GM21526 (cell line): ENCODE measurements around the gene HERC2.
A peak's percentile ranks its signal among the peaks of the same experiment; 100 is the strongest.
"Not testable (repeated sequence)": the region's sequence is repeated elsewhere in the genome, so short reads cannot be mapped to it uniquely, and the experiment has no call there.

Experiments used
- ATAC-seq: cut with Tn5 transposase; IDR thresholded peaks from one replicate; pipeline ENCODE4 v1.9.1; 2021; ENCODE audit warnings: moderate library complexity; ENCODE audit not compliant: unreplicated experiment, low FRiP score

The HERC2 gene

DNA sequence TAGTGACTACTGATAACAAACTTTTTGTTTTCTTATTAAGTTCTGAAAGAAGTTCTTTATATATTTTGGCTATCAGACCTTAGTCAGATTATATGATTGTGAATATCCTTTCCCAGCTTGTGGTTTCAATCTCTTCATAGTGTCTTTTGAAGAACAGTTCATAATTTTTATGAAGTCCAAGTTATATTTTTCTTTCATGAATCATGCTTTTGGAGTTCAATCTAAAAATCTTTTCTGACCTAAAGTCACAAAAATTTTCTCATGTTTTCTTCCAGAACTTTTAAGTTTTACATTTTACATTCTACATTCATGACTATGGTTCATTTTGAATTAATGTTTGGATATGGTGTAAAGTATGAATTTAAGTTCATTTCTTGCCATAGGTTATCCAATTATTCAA lies 188.7 kb downstream of the HERC2 start:
- ATAC-seq, result no peak

DNA sequence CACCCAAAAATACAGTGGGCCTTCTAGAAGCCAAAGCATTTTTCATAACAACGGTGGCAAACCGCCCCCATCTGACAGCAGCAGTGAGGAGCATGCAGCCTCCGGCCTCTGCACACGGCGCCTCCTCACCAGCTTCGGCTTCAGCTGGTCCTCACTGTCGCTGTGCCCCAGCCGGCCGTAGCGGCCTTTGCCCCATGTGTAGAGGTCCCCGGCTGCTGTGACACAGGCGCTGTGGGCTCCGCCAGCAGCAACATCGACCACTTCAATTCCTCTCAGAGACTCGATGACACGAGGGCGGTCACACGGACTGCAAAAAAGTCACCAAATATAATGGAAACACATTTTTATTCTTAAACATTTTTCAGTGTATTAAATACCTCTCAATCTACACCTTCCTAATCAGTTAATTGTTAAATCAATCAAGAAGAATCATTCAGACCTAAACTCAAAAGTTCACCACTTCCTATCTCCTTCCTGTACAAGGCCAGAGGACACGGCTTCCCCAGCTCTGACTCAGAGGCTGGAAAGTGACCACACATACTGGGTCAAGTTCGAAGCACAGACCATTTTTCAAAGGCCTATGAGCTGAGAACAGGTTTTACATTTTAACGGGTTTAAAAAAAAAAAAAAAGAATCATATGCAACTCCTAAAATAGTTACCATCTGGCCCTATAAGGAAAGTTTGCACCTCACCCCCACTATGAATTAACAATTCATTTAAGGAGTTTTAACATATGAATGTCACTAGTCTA lies 189.3 kb downstream of the HERC2 start:
- no peak for ATAC-seq

DNA sequence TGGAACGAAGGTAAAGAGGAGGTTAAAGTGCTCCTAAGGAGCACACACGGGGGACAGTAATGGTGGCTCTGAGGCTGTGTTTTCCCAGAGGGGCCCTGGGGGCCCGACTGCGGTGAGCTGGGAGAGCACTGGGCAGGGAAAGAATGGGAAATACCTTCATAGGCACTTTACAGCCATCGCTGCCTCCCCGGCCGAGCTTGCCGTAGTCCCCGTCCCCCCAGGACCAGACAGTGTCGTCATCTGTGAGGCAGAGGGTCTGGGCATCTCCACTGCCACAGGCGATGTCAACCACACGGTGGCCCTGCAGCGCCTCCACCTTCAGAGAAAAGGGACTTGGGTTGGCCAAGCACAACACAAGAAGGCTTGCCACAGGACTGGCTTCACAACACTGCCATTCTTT lies 190.0 kb downstream of the HERC2 start:
- no peak for ATAC-seq

DNA sequence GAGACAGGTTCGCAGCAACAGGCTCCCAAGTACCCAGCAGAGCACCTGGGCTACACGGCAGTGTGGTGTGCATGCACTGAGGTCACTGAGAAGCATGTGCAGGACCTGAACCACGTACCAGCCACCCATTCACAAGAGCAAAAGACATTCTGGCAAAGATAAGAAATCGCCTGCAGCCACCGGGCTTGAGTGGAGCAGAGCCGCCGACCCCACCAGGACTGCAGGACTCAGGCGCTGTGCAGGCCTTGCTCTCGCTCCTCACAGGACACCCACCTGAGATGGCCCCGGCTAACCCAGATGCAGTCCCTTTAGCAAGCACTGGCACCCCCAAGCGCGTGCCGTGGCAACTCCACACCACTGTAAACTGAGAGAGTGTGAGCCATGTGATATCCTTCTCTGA lies 190.6 kb downstream of the HERC2 start:
- no peak for ATAC-seq

DNA sequence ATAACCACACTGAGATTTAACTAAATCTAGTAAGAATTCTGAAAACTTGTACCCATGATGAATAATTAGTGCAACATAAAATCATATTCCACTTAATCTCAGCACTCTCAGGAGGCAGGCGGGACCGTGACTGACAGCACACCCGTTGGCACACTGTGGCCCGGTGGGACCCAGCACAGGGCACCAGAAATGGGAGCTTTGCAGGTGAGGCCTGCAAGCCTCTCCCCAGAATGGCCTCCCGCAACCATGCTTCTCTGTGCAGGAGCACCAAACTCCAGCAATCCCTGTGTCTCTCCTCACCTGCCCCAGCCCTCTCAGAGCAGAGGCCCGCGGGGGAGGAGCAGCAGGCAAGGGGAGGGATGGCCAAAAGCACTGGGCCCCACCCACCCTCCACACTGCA lies 191.3 kb downstream of the HERC2 start:
- no peak for ATAC-seq

DNA sequence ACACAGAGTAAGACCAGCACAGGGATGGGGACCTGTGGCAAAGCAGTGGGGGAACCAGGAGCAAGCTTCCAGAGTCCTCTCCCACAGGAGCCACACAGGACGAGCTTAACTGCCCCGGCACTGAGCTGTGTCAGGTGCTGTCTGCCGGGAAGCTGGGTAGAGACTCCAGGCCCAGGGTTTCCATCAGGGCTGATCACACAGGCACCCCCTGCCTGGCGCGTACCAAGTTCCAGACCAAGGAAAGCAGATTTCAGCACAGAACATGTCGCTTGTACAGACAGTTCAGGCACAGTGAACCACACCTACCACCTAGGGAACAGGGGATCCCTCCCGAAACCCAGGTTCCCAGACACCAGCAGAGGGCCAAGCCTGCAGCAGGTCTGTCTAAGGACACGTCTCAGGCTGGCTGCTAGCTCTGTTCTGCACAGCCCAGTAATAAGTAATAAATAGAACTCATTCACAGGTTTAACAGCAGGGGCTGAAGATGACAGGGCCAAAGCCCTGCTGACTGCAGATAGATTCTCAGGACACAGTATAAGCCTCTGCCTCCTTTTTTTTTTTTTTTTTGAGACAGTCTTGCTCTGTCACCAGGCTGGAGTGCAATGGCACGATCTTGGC lies 192.6 kb downstream of the HERC2 start:
- no peak for ATAC-seq

DNA sequence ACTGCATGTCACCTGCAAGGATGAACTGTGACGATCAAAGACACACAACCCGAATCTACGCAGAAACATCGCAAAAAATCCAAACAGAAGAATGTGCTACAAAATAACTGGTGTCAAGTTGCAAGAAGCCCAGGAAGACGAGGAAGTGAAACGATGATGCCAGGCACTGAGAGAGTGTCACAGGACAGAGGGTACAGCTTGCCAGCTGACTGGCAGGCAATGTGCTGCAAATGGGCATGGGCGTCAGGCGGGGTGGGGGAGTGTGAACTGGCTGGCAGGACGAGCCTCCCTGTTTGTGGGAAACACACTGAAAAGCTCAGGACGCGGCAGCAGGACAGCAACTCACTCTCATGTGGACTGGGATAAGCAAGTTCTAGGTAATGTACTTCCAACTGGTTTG lies 193.9 kb downstream of the HERC2 start:
- no peak for ATAC-seq

DNA sequence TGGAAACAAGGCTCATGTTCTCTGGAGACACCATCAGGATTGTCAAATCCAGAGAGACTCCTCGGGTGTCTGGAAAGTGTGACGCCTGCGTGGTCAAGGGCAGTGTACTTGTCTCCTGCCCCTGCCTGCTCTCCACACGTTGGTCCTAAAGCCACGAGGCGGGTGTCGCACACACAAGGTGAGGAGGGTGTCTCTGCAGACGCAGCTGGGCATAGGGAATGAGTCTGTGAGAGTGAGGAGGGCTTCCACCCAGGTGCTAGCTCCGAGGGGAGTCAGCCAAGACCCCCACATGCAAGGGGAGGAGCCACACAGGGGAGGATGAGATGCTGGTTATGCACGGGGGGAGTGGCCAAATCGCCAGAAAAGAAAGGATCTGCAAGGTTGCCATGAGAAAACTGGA lies 194.9 kb downstream of the HERC2 start:
- ATAC-seq, result no peak

DNA sequence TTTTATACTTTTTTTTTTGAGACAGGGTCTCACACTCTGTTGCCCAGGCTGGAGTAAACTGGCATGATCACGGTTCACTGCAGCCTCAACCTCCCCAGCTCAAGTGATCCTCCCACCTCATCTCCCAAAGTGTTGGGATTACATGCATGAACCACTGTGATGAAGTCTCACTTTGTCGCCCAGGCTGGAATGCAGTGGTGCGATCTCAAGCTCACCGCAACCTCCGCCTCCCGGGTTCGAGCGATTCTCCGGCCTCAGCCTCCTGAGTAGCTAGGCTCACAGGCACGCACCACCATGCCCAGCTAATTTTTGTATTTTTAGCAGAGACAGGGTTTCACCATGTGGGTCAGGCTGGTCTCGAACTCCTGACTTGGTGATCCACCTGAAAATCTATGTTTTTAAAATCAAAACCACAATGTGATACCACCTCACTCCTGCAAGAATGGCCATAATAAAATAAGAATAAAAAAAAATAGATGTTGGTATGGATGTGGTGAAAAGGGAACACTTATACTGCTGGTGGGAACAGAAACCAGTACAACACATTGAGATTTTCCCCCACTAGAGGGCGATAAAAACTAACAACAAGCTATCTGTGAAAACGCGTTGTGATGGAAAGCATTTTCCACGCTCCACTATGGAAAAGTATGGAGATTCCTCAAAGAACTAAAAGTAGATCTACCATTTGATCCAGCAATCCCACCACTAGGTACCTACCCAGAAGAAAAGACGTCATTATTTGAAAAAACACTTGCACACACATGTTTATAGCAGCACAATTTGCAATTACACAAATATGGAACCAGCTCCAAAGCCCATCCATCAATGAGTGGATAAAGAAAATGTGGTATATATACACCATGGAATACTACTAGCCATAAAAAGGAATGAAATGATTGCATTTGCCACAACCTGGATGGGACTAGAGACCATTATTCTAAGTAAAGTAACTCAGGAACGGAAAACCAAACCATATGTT lies 196.0 kb downstream of the HERC2 start:
- no peak for ATAC-seq

DNA sequence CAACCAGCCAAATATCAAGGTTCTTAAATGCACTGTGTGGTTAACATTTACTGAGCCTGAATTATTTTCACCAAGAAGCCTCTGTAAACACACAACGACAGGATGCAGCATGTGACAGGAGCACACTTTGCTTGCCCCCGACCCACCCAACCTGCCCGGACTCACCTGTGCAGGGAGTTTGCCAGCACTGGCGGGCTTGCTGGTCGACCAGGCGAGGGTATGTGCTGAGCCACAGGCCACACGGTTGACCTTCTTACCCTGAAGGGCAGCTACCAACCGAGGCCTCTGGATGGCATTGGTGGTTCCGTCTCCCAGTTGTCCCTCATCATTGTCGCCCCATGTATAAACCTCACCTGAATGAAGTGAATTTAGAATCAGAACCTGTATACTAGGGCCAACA lies 197.1 kb downstream of the HERC2 start:
- no peak for ATAC-seq

DNA sequence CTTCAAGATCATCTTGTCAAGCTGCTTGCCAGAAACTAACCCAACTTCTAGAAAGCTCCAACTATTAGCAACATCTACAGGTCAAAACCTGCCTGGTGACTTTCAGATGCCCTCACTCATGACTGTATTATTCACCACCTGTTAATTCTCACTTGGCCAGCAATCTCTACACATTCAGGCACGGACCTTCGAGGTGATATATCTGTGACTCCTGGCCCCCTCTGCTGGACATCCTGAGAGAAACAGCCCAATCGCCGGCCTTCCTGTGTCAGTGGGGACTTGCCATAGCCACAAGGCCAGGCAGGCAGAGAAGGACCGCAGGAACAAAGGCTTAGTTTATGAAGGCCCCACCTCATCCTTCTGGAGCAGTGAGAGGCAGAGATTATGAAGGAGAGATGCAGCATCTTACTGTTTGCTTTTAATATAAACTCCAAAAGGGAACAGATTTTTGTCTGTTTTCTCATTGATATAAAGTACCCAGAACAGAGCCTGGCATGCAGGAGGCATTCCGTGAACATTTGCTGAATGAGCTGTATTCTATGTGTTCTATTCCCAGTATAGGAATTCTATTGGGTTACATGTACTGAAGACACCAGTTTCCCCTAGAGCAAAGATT lies 198.5 kb downstream of the HERC2 start:
- peak; percentile 61 for ATAC-seq

DNA sequence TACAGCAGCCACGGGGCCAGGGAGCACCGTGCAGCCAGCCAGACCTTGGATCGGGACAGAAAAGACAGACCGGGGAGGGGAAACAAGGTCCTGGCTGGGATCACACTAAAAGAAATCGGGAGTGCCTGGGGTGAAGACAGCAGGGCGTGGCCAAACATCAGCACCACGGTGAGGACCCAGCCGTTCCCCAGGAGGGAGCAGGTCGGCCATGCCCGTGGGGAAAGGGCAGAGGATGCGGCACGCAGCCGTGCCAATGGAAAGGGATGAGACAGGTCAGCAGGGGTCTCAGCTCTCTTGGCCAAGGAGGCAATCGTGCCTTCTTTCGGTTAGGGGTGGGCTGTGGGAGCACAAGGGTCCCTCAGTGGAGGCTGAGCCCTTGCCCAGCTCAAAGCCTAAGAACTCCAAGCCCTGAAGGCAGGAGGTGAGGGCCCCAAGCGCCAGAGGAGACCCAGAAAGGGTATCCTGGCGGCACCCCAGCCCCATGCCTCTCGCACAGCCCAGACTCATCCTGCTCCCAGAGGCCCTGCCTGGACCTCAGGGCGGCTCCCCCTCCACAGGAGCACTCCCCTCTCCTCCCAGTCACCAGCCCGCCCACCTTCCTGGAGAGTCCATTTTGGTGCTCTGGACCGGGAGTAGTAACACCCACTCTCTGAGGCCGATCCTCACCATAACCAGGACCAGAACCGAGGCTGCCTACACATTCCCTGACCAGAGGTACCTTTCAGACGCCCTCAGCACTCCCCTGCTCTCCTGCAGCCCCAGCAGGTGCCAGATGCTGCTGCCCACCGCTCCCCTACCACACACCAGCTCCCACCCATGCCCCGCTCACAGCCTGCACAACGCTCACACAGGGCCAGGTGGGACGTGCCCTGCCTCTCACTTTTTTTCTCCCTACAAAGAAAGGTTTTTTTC lies 199.7 kb downstream of the HERC2 start:
- no peak for ATAC-seq

DNA sequence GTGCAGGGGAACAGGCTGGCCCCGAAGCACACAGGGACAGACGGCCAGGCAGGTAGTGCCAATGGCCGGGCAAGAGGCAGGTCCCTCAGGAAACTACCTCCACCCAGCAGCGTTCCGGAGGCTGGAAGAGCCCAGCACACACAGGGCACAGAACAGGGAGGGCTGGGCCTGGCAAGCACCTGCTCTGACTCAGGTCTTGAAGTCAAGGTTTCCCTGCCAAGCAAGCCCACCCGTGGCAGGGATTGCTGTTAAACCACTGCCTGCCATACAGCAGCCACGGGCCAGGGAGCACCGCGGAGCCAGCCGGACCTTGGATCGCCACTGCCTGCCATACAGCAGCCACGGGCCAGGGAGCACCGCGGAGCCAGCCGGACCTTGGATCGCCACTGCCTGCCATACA lies 200.4 kb downstream of the HERC2 start:
- ATAC-seq, result not testable (repeated sequence)

DNA sequence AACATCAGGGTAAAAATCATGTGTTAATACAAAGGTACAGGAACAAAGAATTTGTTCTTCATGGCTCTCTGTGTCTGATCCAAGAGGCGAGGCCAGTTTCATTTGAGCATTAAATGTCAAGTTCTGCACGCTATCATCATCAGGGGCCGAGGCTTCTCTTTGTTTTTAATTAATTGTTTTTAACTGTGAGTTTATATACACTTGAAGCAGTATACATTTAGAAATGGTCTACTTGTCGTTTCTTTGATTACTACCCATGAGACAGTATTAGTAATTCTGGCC lies 201.7 kb downstream of the HERC2 start:
- no peak for ATAC-seq

DNA sequence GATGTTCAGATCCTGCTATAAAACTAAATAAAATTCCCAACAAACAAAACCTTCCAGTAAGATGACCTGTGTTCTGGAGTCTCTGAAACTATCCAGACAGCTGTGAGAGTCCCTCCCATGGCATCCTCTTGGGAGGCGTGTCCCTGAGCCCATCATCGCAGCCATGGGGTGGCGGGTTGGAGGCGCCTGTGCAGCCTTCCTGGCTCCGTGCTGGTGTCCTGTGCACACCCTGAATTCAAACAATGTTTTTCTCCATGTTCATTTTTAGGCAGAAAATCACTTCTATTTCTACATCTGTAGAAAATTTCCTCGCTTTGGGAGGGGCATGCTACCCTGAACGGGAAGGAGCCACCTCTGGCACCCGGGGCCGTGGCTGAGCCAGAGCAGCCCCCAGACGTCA lies 203.4 kb downstream of the HERC2 start:
- ATAC-seq, result no peak

DNA sequence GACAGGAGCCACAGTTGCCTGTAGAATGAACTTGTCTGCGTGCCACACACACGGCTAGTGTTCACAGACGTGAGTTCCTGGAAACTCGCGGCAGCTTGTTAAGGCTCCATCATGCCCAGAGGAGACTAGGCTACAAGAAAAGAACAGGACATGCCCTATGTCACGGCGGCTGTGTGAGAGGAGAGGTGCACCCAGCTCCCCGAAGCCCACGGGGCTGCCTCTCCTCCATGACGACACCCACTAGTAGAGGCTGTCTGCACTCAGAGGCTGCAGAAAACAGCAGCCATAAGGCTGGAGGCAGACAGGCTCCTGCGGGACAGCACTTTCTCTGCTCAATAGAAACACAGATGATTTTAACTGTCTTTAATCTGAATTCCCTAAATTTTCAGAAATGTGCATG lies 203.9 kb downstream of the HERC2 start:
- no peak for ATAC-seq

DNA sequence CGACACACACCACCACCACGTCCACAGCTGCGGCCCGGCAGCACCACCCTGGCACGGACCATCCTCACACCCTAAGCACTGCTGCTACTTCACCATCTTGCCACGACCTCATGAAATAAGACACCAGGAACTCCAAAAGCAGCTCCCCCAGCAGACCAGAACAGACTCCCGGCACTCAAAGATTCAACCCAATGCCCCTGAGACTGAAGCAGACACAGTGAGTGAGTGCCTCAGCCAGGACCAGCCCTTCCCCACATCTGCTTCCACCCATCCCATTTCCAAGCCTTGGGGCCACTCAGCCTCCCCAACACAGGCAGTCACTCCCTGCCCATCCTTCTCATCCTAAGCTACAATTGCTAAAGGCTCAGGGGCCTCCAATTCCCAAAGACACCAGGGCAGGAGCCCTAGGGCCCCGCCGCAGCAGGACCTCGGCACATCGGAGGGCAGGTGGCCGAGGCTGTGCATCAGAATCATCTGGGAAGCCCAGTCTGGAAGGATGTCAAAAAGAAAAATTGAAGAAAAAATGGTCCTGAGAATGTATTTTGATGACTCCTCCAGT lies 204.5 kb downstream of the HERC2 start:
- no peak for ATAC-seq

DNA sequence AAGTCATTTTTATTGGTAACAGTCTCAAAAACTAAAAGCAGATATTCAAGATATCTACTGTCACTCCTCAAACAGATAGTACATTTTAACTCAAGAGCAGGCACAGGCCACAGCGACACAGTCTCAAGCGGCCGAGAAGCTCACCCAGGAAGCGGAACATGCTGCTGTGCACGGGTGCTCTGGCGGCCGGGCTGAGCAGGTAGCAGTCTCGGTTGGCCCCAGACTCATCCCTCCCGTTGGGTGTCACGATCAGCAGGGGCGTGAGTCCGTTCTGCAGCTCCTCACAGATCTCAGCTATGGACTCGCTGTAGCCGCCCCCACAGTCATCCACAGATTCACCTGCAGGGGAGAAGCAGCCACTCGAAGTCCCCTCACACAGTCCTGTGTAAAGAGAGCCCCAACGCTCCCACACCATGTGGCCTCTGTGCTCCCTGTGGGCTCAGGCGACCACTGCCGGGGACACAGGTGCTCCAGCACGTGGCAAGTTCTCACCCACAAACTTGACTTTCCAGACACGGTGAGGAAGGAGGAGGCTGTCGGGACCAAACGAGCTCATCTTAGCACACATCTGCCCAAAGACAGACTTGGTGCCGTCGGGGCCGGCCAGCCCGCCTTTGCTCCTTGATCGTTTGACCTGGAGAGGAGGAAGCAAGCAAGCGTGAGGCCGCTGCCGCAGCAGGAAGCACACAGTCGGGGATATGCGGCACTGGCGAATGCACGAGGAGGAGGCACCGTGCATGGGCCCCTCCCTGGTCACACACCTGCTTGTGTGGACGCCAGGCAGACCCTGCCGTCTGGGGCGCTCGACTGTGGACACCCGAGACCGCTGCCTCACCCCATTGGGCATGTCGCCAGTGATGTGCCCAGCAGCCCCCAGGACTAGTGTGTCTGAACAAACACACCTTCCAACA lies 205.2 kb downstream of the HERC2 start:
- ATAC-seq, result no peak

DNA sequence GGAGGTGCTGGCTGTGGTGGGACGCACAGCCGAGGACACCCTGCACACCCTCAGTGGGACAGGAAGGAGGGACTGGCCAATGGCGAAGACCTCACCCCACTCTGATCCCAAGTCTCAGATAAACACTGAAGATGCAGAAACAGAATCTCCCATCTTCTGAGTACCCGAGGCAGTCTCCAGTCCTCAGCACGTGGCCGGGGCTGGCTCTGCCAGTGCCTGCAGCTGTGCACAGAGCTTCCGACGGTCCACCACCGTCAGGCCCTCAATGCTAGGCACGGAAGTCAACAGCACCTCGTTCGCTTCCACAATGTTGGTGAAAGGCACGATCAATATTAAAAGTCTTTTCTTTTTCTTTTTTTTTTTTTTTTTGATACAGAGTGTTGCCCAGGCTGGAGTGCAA lies 206.1 kb downstream of the HERC2 start:
- no peak for ATAC-seq
